ENCODE data around the gene PTPRT. TPM values are rescaled to one million over a fixed set of nuclear protein-coding genes. Genes with fewer than 3 reads are reported as not detected.

The PTPRT gene
- total RNA-seq, 4 donors from 2014 or later: 0.63 to 2.2 (median 1.8) TPM

GRCh38 chr20:42996141-42996540 lies 193.6 kb downstream of the PTPRT start:
- DNase-seq (ENCODE audit: low spot score) (no peak), ATAC-seq (ENCODE audit: low FRiP score) (no peak)
- no peak for TF ChIP-seq CTCF (IDR thresholded peaks at IDR 0.05)

GRCh38 chr20:42988319-42988718 lies 201.4 kb downstream of the PTPRT start:
- ATAC-seq (ENCODE audit: low FRiP score): no peak
- DNase-seq (ENCODE audit: low spot score): no peak
- TF ChIP-seq CTCF (IDR thresholded peaks at IDR 0.05): no peak

- TF ChIP-seq CTCF (IDR thresholded peaks at IDR 0.05): no peak
- DNase-seq (ENCODE audit: low spot score) (no peak), ATAC-seq (ENCODE audit: low FRiP score) (no peak)
Observed at GRCh38 chr20:42987376-42988114, 202.2 kb downstream of the PTPRT start.

- no peak for ATAC-seq (ENCODE audit: low FRiP score)
- TF ChIP-seq CTCF (IDR thresholded peaks at IDR 0.05): no peak
- no peak for DNase-seq (ENCODE audit: low spot score)
Observed at GRCh38 chr20:42986143-42986773, 203.4 kb downstream of the PTPRT start.

GRCh38 chr20:42985628-42986027 lies 204.1 kb downstream of the PTPRT start:
- DNase-seq (ENCODE audit: low spot score): no peak
- no peak for TF ChIP-seq CTCF (IDR thresholded peaks at IDR 0.05)
- no peak for ATAC-seq (ENCODE audit: low FRiP score)

- TF ChIP-seq CTCF (IDR thresholded peaks at IDR 0.05): no peak
- ATAC-seq (ENCODE audit: low FRiP score): no peak
- no peak for DNase-seq (ENCODE audit: low spot score)
Observed at GRCh38 chr20:42982218-42982617, 207.5 kb downstream of the PTPRT start.

GRCh38 chr20:42981253-42981652 lies 208.5 kb downstream of the PTPRT start:
- no peak for TF ChIP-seq CTCF (IDR thresholded peaks at IDR 0.05)
- ATAC-seq (ENCODE audit: low FRiP score) (no peak), DNase-seq (ENCODE audit: low spot score) (no peak)
